Fibroblast of villous mesenchyme (primary cell): Measurements from ENCODE around the gene PAQR7. TPM values are rescaled to one million over a fixed set of nuclear protein-coding genes. Genes with fewer than 3 reads are reported as not detected.

Experiments used
- DNase-seq: peaks from one replicate; pipeline ENCODE4 v3.0.0-alpha.2; 2010; ENCODE audit warnings: low read depth
- H3K4me3 ChIP-seq: 2 replicates; pipeline ENCODE4 v1.5.1; 2011; ENCODE audit warnings: low read depth, mild to moderate bottlenecking, low read length
- total RNA-seq: library from RNA; depleted of rRNA; stranded (reverse); fragments of >200 nt; gene quantifications from 2 replicates; pipeline ENCODE4 v1.2.3, GENCODE V29; 2012
- TF ChIP-seq, protein P1 (sequence below): IDR thresholded peaks from 2 replicates; pipeline ENCODE4 v1.5.1; 2012; ENCODE audit warnings: low read depth, mild to moderate bottlenecking, low read length; ENCODE audit not compliant: insufficient read depth

Gene PAQR7
- total RNA-seq, 1 donor = 16.0 TPM

- no peak overlapping the region for H3K4me3 ChIP-seq
These were observed 46.5 kb downstream of the PAQR7 start for GRCh38 chr1:25829046-25829445.

DNA sequence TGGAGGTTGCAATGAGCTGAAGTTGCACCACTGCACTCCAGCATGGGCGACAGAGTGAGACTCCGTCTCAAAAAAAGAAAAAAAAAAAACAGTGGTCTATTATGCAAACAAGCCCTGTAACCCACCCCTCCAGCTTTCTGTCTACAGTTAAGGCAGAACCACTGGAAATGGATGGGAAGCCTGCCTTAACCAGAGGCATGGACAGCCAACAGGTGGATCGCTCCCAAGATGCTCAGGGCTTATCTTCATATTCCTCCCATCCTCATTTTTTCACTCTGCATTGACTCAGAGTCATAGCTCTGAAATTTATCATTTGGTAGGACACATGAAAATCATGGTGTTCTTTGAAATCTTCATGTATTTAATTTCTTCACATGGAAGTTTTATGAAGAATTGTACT is 47.0 kb downstream of the PAQR7 start:
- TF ChIP-seq, protein P1, sequence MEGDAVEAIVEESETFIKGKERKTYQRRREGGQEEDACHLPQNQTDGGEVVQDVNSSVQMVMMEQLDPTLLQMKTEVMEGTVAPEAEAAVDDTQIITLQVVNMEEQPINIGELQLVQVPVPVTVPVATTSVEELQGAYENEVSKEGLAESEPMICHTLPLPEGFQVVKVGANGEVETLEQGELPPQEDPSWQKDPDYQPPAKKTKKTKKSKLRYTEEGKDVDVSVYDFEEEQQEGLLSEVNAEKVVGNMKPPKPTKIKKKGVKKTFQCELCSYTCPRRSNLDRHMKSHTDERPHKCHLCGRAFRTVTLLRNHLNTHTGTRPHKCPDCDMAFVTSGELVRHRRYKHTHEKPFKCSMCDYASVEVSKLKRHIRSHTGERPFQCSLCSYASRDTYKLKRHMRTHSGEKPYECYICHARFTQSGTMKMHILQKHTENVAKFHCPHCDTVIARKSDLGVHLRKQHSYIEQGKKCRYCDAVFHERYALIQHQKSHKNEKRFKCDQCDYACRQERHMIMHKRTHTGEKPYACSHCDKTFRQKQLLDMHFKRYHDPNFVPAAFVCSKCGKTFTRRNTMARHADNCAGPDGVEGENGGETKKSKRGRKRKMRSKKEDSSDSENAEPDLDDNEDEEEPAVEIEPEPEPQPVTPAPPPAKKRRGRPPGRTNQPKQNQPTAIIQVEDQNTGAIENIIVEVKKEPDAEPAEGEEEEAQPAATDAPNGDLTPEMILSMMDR = no peak
- H3K4me3 ChIP-seq = no peak overlapping the region
- DNase-seq = no peak

More at GRCh38 chr1:25829046-25829445, 46.5 kb downstream of the PAQR7 start:
- DNase-seq = no peak
- TF ChIP-seq, protein P1 = no peak

- no peak overlapping the region for H3K4me3 ChIP-seq
- no peak for DNase-seq
- TF ChIP-seq, protein P1 = no peak
These were observed 48.9 kb downstream of the PAQR7 start for GRCh38 chr1:25826571-25826970.

- peak; percentile 17 for DNase-seq
- no peak overlapping the region for H3K4me3 ChIP-seq
- TF ChIP-seq, protein P1 = no peak
These were observed 49.9 kb downstream of the PAQR7 start for GRCh38 chr1:25825605-25826004.

DNA sequence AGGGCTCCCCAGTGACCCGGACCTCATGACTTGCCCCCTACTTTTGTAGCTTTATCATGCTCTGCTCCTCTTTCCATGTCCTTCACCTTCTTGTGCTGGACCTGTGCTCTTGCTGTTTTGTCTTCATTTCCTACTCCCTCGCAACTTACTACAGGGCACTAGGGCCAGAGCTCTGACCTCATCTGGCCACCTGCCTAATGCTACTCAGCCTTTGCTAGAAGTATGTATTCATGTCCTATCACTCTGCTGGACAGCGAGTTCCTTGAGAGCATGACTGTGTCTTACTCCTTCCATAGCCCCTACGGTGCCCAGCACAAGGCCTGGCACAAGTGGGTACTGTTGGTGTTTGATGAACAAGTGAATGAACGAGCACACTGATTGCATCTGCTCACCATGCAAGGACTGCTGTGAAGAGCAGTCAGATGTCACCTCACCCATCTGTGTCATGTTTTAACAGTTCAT is 53.8 kb downstream of the PAQR7 start:
- DNase-seq = no peak
- TF ChIP-seq, protein P1 = no peak
- peak overlapping the region; percentile 74 for H3K4me3 ChIP-seq

DNA sequence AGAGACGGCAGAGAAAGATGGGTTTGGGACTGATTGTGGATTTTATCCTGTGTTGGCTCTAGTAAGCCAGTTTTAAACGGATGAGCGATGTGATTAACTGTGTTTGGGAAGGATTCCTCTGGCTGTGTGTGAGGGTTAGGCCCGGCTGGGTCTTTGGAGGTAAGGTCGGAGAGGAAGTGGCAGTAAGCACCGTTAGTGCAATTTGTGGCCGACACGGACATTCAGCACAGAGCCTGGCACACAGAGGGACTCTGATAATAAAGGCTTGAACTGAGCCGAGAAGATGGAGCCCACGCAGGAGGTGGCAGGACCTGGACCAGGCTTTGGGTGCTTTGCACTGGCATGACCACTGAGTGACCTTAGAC is 54.4 kb downstream of the PAQR7 start:
- TF ChIP-seq, protein P1 = no peak

DNA sequence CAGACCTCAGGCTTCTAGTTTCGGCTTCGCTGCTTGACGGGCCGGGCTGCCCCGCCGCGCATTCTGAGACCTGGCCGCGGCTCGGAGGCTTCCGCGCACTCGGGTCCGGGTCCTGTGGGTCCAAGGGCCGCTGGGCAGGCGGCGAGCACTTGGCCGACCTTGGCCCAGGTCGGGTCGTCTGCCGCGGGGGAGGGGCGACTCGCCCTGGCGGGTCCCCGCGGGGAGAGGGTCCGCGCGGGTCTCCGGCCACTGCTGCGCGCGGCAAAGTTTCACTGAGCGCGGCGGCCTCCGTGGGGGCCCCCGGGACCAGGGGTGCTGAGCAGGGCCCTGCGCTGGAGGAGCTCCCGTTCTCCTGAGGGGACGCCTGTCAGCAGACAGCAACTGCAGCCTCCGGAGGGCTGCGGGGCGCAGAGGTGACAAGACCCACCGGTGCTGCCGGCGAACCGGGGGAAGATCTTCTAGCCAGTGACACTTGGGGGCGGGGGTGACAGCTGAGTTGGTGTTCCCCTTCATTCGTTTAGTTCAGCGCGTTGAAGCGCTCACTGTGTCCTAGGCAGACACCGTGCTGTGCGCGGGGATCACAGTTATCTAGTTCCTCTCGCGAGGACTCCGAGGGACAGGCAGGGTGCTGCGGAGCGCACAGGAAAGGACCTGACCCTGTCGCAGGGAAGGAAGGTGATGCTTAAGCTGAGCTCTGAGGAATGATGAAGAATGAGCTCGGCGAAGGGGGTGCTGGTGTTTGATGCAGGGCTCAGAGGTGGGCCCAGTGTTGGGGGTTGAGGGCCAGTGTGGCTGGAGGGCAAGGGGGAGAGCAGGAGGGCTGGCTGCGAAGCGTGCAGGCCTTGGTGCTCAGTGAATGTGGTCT is 55.0 kb downstream of the PAQR7 start:
- DNase-seq = peak; percentile 74
- TF ChIP-seq, protein P1 = no peak
- H3K4me3 ChIP-seq = peak overlapping the region; percentile 74

More for the DNA sequence above, 54.4 kb downstream of the PAQR7 start:
- H3K4me3 ChIP-seq = peak overlapping the region; percentile 74
- no peak for DNase-seq
